GM23248 (cell line): ENCODE data around the gene GPN2. TPM values are rescaled to one million over a fixed set of nuclear protein-coding genes. Genes with fewer than 3 reads are reported as not detected.

Experiments
- DNase-seq: peaks from one replicate; pipeline ENCODE4 v3.0.0-alpha.2; 2015
- H2AFZ ChIP-seq: fragments of 200-600 bp; sonication (generic); 2 replicates; pipeline ENCODE4 v1.6.1; 2016; ENCODE audit warnings: antibody characterized with exemption
- H3F3A ChIP-seq: fragments of 200-600 bp; sonication (generic); 2 replicates; pipeline ENCODE4 v1.6.1; 2016; ENCODE audit warnings: mild to moderate bottlenecking, antibody characterized with exemption, mixed run types; ENCODE audit not compliant: insufficient read depth
- H3K27ac ChIP-seq: fragments of 200-600 bp; sonication (generic); 2 replicates; pipeline ENCODE4 v1.5.1; 2016; ENCODE audit warnings: mild to moderate bottlenecking
- H3K27me3 ChIP-seq: fragments of 200-600 bp; sonication (generic); replicated peaks from 2 replicates; pipeline ENCODE4 v1.6.1; 2016; ENCODE audit warnings: mild to moderate bottlenecking; ENCODE audit not compliant: insufficient read depth
- H3K36me3 ChIP-seq: fragments of 200-600 bp; sonication (generic); 2 replicates; pipeline ENCODE4 v1.6.1; 2016; ENCODE audit warnings: low read depth, mild to moderate bottlenecking
- H3K4me1 ChIP-seq: fragments of 200-600 bp; sonication (generic); 2 replicates; pipeline ENCODE4 v1.6.1; 2016; ENCODE audit warnings: mild to moderate bottlenecking; ENCODE audit not compliant: insufficient read depth
- H3K4me2 ChIP-seq: fragments of 200-600 bp; sonication (generic); one replicate; pipeline ENCODE4 v1.6.1; 2016; ENCODE audit warnings: mild to moderate bottlenecking; ENCODE audit not compliant: unreplicated experiment
- H3K4me3 ChIP-seq: fragments of 200-600 bp; sonication (generic); 2 replicates; pipeline ENCODE4 v1.5.1; 2016; ENCODE audit warnings: mild to moderate bottlenecking
- H3K79me2 ChIP-seq: fragments of 200-600 bp; sonication (generic); 2 replicates; pipeline ENCODE4 v1.6.1; 2016; ENCODE audit warnings: mild to moderate bottlenecking; ENCODE audit not compliant: insufficient read depth
- H3K9ac ChIP-seq: fragments of 200-600 bp; sonication (generic); 2 replicates; pipeline ENCODE4 v1.6.1; 2016; ENCODE audit warnings: mild to moderate bottlenecking
- H3K9me2 ChIP-seq: fragments of 200-600 bp; sonication (generic); 2 replicates; pipeline ENCODE4 v1.6.1; 2016; ENCODE audit warnings: mixed run types, mild to moderate bottlenecking, moderate library complexity; ENCODE audit not compliant: insufficient read depth
- H3K9me3 ChIP-seq: fragments of 200-600 bp; sonication (generic); one replicate; pipeline ENCODE4 v1.6.1; 2017; ENCODE audit warnings: low read depth
- H4K20me1 ChIP-seq: fragments of 200-600 bp; sonication (generic); 2 replicates; pipeline ENCODE4 v1.6.0; 2016; ENCODE audit not compliant: insufficient read depth
- EZH2 ChIP-seq: fragments of 200-600 bp; sonication (generic); IDR thresholded peaks from 2 replicates; pipeline ENCODE4 v1.6.1; 2018; ENCODE audit warnings: antibody characterized with exemption, mild to moderate bottlenecking; ENCODE audit not compliant: insufficient read depth, poor library complexity, severe bottlenecking
- EZH2phosphoT487 ChIP-seq: fragments of 200-600 bp; sonication (generic); IDR thresholded peaks from 2 replicates; pipeline ENCODE4 v1.6.1; 2018; ENCODE audit warnings: antibody characterized with exemption, moderate library complexity, mild to moderate bottlenecking, low read depth; ENCODE audit not compliant: insufficient read depth
- WGBS, 2 experiments: methylation state at CpG; one replicate each; pipeline ENCODE4 v1.1.6; 2015 to 2017; ENCODE audit warnings: low lambda C conversion rate in 2 of 2, low coverage in 1 of 2; ENCODE audit errors: missing lambda C conversion rate in 2 of 2; 5-methylcytosine and 5-hydroxymethylcytosine counted together
- in situ Hi-C: fragments of 300-500 bp; cut with MboI; formaldehyde crosslinking; loops from 2 replicates; pipeline ENCODE4 v1.15.0; 2020
- polyA plus RNA-seq: library from polyadenylated mRNA; unstranded; fragments of >200 nt; fragmentation: Nextera tagmentation; extraction: Ambion mirVana; gene quantifications from 2 replicates; pipeline ENCODE4 v1.2.1, GENCODE V29; 2016
- total RNA-seq: library from RNA; depleted of rRNA; stranded (reverse); fragments of >200 nt; shearing (Covaris generic); gene quantifications from 2 replicates; pipeline ENCODE4 v1.2.3, GENCODE V29; 2014

GPN2 gene
- total and polyA plus RNA-seq, 2 experiments from 2014 or later: 11.9 to 27.9 TPM

GRCh38 chr1:26913389-26913753 is 23.3 kb upstream of the GPN2 start:
- H3K4me3 ChIP-seq: no peak overlapping the region
- in situ Hi-C loops: no loop called here
- no peak for DNase-seq
- H3K9ac ChIP-seq: no peak overlapping the region
- no peaks in the 10 kb centered on the region for H3K4me1 ChIP-seq
- no peaks in the 10 kb centered on the region for H4K20me1 ChIP-seq
- no peaks in the 10 kb centered on the region for H3F3A ChIP-seq
- no peak overlapping the region for H3K27ac ChIP-seq
- no peaks in the 10 kb centered on the region for H3K9me3 ChIP-seq
- no peak for TF ChIP-seq EZH2phosphoT487
- no peak for TF ChIP-seq EZH2
- no peak overlapping the region for H2AFZ ChIP-seq
- H3K27me3 ChIP-seq: no peaks in the 10 kb centered on the region
- H3K36me3 ChIP-seq: no peaks in the 10 kb centered on the region
- H3K4me2 ChIP-seq: no peak overlapping the region
- H3K79me2 ChIP-seq: no peaks in the 10 kb centered on the region
- no peaks in the 10 kb centered on the region for H3K9me2 ChIP-seq
- WGBS, 2 experiments: 74 to 76% methylated on average over 5 of the region's 5 CpGs

GRCh38 chr1:26912147-26912490 is 22.0 kb upstream of the GPN2 start:
- no peak for DNase-seq
- Histone ChIP-seq H3K27ac (no peak overlapping the region), H4K20me1 (no peaks in the 10 kb centered on the region), H3K9ac (no peak overlapping the region), H3K4me3 (no peak overlapping the region), H3K4me2 (no peak overlapping the region), H2AFZ (no peak overlapping the region), H3K36me3 (no peaks in the 10 kb centered on the region), H3K4me1 (peaks cover 4% of the 10 kb centered on the region), H3K9me2 (no peaks in the 10 kb centered on the region), H3K9me3 (no peaks in the 10 kb centered on the region), H3F3A (peaks cover 12% of the 10 kb centered on the region; the same call in 1 of the 2 replicates), H3K27me3 (no peaks in the 10 kb centered on the region), H3K79me2 (no peaks in the 10 kb centered on the region)
- TF ChIP-seq EZH2 (no peak), EZH2phosphoT487 (no peak)
- in situ Hi-C loops: no loop called here
- WGBS, 2 experiments: 40 to 48% methylated on average over 2 of the region's 2 CpGs

GRCh38 chr1:26911399-26912146 is 21.5 kb upstream of the GPN2 start:
- no peaks in the 10 kb centered on the region for H3K27me3 ChIP-seq
- 80 to 82% methylated on average over 8 of the region's 8 CpGs for WGBS, 2 experiments
- no peak for TF ChIP-seq EZH2phosphoT487
- no peak for TF ChIP-seq EZH2
- no peak overlapping the region for H2AFZ ChIP-seq
- no peak for DNase-seq
- in situ Hi-C loops: no loop called here
- H3K36me3 ChIP-seq: no peaks in the 10 kb centered on the region
- H3K9me3 ChIP-seq: no peaks in the 10 kb centered on the region
- H3K79me2 ChIP-seq: no peaks in the 10 kb centered on the region
- H3K9me2 ChIP-seq: no peaks in the 10 kb centered on the region
- H3K4me2 ChIP-seq: no peak overlapping the region
- H3K4me3 ChIP-seq: no peak overlapping the region
- H3F3A ChIP-seq: peaks cover 14% of the 10 kb centered on the region; the same call in 1 of the 2 replicates
- H3K27ac ChIP-seq: no peak overlapping the region
- H3K9ac ChIP-seq: no peak overlapping the region
- no peaks in the 10 kb centered on the region for H4K20me1 ChIP-seq
- H3K4me1 ChIP-seq: peaks cover 4% of the 10 kb centered on the region

GRCh38 chr1:26910343-26911160 is 20.5 kb upstream of the GPN2 start:
- WGBS, 2 experiments: 68 to 73% methylated on average over 4 of the region's 4 CpGs
- in situ Hi-C loops: no loop called here
- Histone ChIP-seq H3K9me2 (no peaks in the 10 kb centered on the region), H3K79me2 (no peaks in the 10 kb centered on the region), H3K9me3 (no peaks in the 10 kb centered on the region), H3K27me3 (no peaks in the 10 kb centered on the region), H3K4me2 (no peak overlapping the region), H3K9ac (no peak overlapping the region), H2AFZ (no peak overlapping the region), H4K20me1 (no peaks in the 10 kb centered on the region), H3K27ac (no peak overlapping the region), H3K4me1 (peaks cover 4% of the 10 kb centered on the region), H3K4me3 (no peak overlapping the region), H3K36me3 (no peaks in the 10 kb centered on the region), H3F3A (peaks cover 14% of the 10 kb centered on the region; the same call in 1 of the 2 replicates)
- DNase-seq: no peak
- TF ChIP-seq EZH2phosphoT487: no peak
- no peak for TF ChIP-seq EZH2
